ENCODE measurements around the gene EPG5.
"Not testable (repeated sequence)": the region's sequence is repeated elsewhere in the genome, so short reads cannot be mapped to it uniquely, and the experiment has no call there.

The EPG5 gene

GRCh38 chr18:45864081-45864480 is 103.0 kb downstream of the EPG5 start:
- no peak for DNase-seq
- ATAC-seq = no peak

GRCh38 chr18:45863469-45863868 is 103.7 kb downstream of the EPG5 start:
- no peak for DNase-seq
- ATAC-seq = peak; percentile 57

GRCh38 chr18:45861926-45862325 is 105.2 kb downstream of the EPG5 start:
- no peak for DNase-seq
- no peak for ATAC-seq

- no peak for DNase-seq
- no peak for ATAC-seq
Measured at GRCh38 chr18:45860971-45861370, 106.2 kb downstream of the EPG5 start.

- ATAC-seq = no peak
Measured at GRCh38 chr18:45860492-45860891, 106.6 kb downstream of the EPG5 start.

GRCh38 chr18:45859334-45859733 is 107.8 kb downstream of the EPG5 start:
- no peak for ATAC-seq
- no peak for DNase-seq

More at GRCh38 chr18:45860492-45860891, 106.6 kb downstream of the EPG5 start:
- DNase-seq = no peak

- no peak for ATAC-seq
- no peak for DNase-seq
Measured at GRCh38 chr18:45856531-45856930, 110.6 kb downstream of the EPG5 start.

- ATAC-seq = no peak
- no peak for DNase-seq
Measured at GRCh38 chr18:45854036-45854586, 113.0 kb downstream of the EPG5 start.

- DNase-seq (no peak), ATAC-seq (no peak)
Measured at GRCh38 chr18:45852631-45853030, 114.5 kb downstream of the EPG5 start.

GRCh38 chr18:45851161-45851925 is 115.8 kb downstream of the EPG5 start:
- DNase-seq (no peak), ATAC-seq (no peak)

- ATAC-seq (no peak), DNase-seq (no peak)
Measured at GRCh38 chr18:45850021-45850420, 117.1 kb downstream of the EPG5 start.

- peak; percentile 14 for ATAC-seq
- DNase-seq = no peak
Measured at GRCh38 chr18:45849529-45849928, 117.6 kb downstream of the EPG5 start.

- ATAC-seq = not testable (repeated sequence)
Measured at GRCh38 chr18:45848643-45849042, 118.5 kb downstream of the EPG5 start.

GRCh38 chr18:45847119-45847518 is 120.0 kb downstream of the EPG5 start:
- no peak for DNase-seq
- peak; percentile 70 for ATAC-seq

More at GRCh38 chr18:45848643-45849042, 118.5 kb downstream of the EPG5 start:
- not testable (repeated sequence) for DNase-seq

GRCh38 chr18:45845410-45845809 is 121.7 kb downstream of the EPG5 start:
- DNase-seq = no peak
- ATAC-seq = no peak

- DNase-seq = no peak
- no peak for ATAC-seq
Measured at GRCh38 chr18:45844938-45845337, 122.2 kb downstream of the EPG5 start.

- DNase-seq = no peak
- no peak for ATAC-seq
Measured at GRCh38 chr18:45843019-45843418, 124.1 kb downstream of the EPG5 start.

GRCh38 chr18:45841765-45842442 is 125.2 kb downstream of the EPG5 start:
- no peak for DNase-seq
- no peak for ATAC-seq

- no peak for DNase-seq
- ATAC-seq = no peak
Measured at GRCh38 chr18:45841060-45841764, 125.9 kb downstream of the EPG5 start.

- DNase-seq (peak; percentile 24), ATAC-seq (peak; percentile 40)
Measured at GRCh38 chr18:45839414-45840395, 127.4 kb downstream of the EPG5 start.

GRCh38 chr18:45838302-45839070 is 128.6 kb downstream of the EPG5 start:
- DNase-seq = no peak
- ATAC-seq = no peak
